SK-N-SH (cell line): ENCODE data around the gene BEGAIN.

ENCODE experiments used
- CTCF ChIP-seq: fragments of 200-600 bp; sonication (generic); IDR thresholded peaks from 2 replicates; pipeline ENCODE4 v1.6.1; 2017; ENCODE audit warnings: antibody characterized with exemption, mild to moderate bottlenecking, moderate library complexity
- ELF1 ChIP-seq: IDR thresholded peaks from 2 replicates; pipeline ENCODE4 v1.4.0; 2012
- FOXJ3 ChIP-seq: sonication (generic); formaldehyde crosslinking; IDR thresholded peaks from 2 replicates; pipeline ENCODE4 v1.5.1; 2020; ENCODE audit warnings: mild to moderate bottlenecking, missing genetic modification reagents
- GABPA ChIP-seq: IDR thresholded peaks from 2 replicates; pipeline ENCODE4 v1.4.0; 2012; ENCODE audit warnings: low read depth, mild to moderate bottlenecking
- NFIC ChIP-seq: IDR thresholded peaks from 2 replicates; pipeline ENCODE4 v1.4.0; 2012; ENCODE audit warnings: borderline replicate concordance
- PBX3 ChIP-seq: IDR thresholded peaks from 2 replicates; pipeline ENCODE4; 2012
- REST ChIP-seq: IDR thresholded peaks from 2 replicates; pipeline ENCODE4 v1.6.1; 2012; ENCODE audit warnings: mild to moderate bottlenecking, low read depth, low read length, moderate library complexity
- SIN3A ChIP-seq: IDR thresholded peaks from 2 replicates; pipeline ENCODE4 v1.6.1; 2012; ENCODE audit warnings: low read depth, mild to moderate bottlenecking, low read length, moderate library complexity, borderline replicate concordance
- SMC3 ChIP-seq: IDR thresholded peaks from 2 replicates; pipeline ENCODE4 v1.6.1; 2012; ENCODE audit warnings: low read depth, low read length, improper control_type of control experiment
- TEAD4 ChIP-seq: IDR thresholded peaks from 2 replicates; pipeline ENCODE4 v1.4.0; 2012; ENCODE audit warnings: mild to moderate bottlenecking, borderline replicate concordance; ENCODE audit not compliant: insufficient read depth

GRCh38 chr14:100603341-100604120 is 16.3 kb upstream of the BEGAIN start:
- TF ChIP-seq ELF1 (no peak), PBX3 (no peak), CTCF (no peak), REST (no peak), TEAD4 (no peak), FOXJ3 (CRISPR knock-in tag) (no peak), GABPA (no peak), NFIC (no peak), SIN3A (no peak), SMC3 (no peak)
